Thymus (tissue), 11 donors: ENCODE data around the gene TBC1D8. TPM values are rescaled to one million over a fixed set of nuclear protein-coding genes. Genes with fewer than 3 reads are reported as not detected.

Experiments used
- DNase-seq, 9 donors: peaks; one replicate each; pipeline ENCODE4 v3.0.0-alpha.2; 2013; ENCODE audit warnings: low spot score in 9 of 9, low read depth in 6 of 9, missing footprints in 1 of 9
- H3K27ac ChIP-seq, 2 donors: one replicate each; pipeline ENCODE4 v1.5.1; 2013; ENCODE audit warnings: control low read depth in 1 of 2, low read depth in 1 of 2, low read length in 1 of 2, mild to moderate bottlenecking in 1 of 2, moderate library complexity in 1 of 2
- H3K27me3 ChIP-seq, 2 donors: one replicate each; pipeline ENCODE4 v1.5.1; 2013; ENCODE audit warnings: low read length in 1 of 2; ENCODE audit not compliant: control insufficient read depth in 2 of 2, insufficient read depth in 1 of 2
- H3K36me3 ChIP-seq, 2 donors: one replicate each; pipeline ENCODE4 v1.5.1; 2013; ENCODE audit warnings: low read length in 1 of 2, mild to moderate bottlenecking in 1 of 2, moderate library complexity in 1 of 2; ENCODE audit not compliant: control insufficient read depth in 2 of 2, insufficient read depth in 2 of 2
- H3K4me1 ChIP-seq, 2 donors: one replicate each; pipeline ENCODE4 v1.5.1; 2013; ENCODE audit warnings: low read length in 2 of 2; ENCODE audit not compliant: control insufficient read depth in 2 of 2, insufficient read depth in 2 of 2
- H3K4me3 ChIP-seq, 2 donors: one replicate each; pipeline ENCODE4 v1.5.1; 2013; ENCODE audit warnings: low read length in 2 of 2, control low read depth in 1 of 2, mild to moderate bottlenecking in 1 of 2
- H3K9me3 ChIP-seq, 2 donors: one replicate each; pipeline ENCODE4 v1.5.1; 2013; ENCODE audit warnings: low read length in 1 of 2, mild to moderate bottlenecking in 1 of 2; ENCODE audit not compliant: control insufficient read depth in 2 of 2, insufficient read depth in 1 of 2
- WGBS: extraction: QIAGEN DNeasy Blood & Tissue Kit; methylation state at CpG from one replicate; pipeline ENCODE4 v1.1.7; 2013; 5-methylcytosine and 5-hydroxymethylcytosine counted together
- polyA plus RNA-seq: library from polyadenylated mRNA; stranded (reverse); fragments of 200-250 nt; gene quantifications from one replicate; pipeline ENCODE4 v1.2.3, GENCODE V29; 2013
- total RNA-seq: library from RNA; stranded (reverse); fragments of 120-200 nt; gene quantifications from one replicate; pipeline ENCODE4 v1.2.4, GENCODE V29; 2013
- donor health status: healthy.

TBC1D8 gene
- total and polyA plus RNA-seq, 2 donors = 7.7 to 16.5 TPM

GRCh38 chr2:101007415-101008345, 143.5 kb downstream of the TBC1D8 start:
- Histone ChIP-seq H3K27me3 (no peaks in the 10 kb centered on the region), H3K27ac (no peak overlapping the region), H3K36me3 (peaks cover 55 to 74% of the 10 kb centered on the region in 2 donors)

GRCh38 chr2:101006065-101006715, 145.0 kb downstream of the TBC1D8 start:
- Histone ChIP-seq H3K4me1 (peaks cover 4 to 28% of the 10 kb centered on the region in 2 donors), H3K36me3 (peaks cover 52 to 71% of the 10 kb centered on the region in 2 donors), H3K4me3 (no peak overlapping the region), H3K27me3 (no peaks in the 10 kb centered on the region), H3K9me3 (no peaks in the 10 kb centered on the region), H3K27ac (no peak overlapping the region)
- WGBS = 84% methylated on average over 4 of the region's 4 CpGs
- no peak for DNase-seq

More at GRCh38 chr2:101007415-101008345, 143.5 kb downstream of the TBC1D8 start:
- peaks cover 4 to 22% of the 10 kb centered on the region in 2 donors for H3K4me1 ChIP-seq
- no peak overlapping the region for H3K4me3 ChIP-seq
- DNase-seq = no peak
- WGBS = 94% methylated on average over 11 of the region's 11 CpGs
- H3K9me3 ChIP-seq = no peaks in the 10 kb centered on the region

- 93% methylated on average over 12 of the region's 12 CpGs for WGBS
- Histone ChIP-seq H3K4me3 (no peak overlapping the region), H3K27me3 (no peaks in the 10 kb centered on the region), H3K4me1 (peaks cover 4 to 28% of the 10 kb centered on the region in 2 donors), H3K9me3 (no peaks in the 10 kb centered on the region), H3K27ac (no peak overlapping the region), H3K36me3 (peaks cover 48 to 59% of the 10 kb centered on the region in 2 donors)
- DNase-seq = no peak
These were observed 146.4 kb downstream of the TBC1D8 start for GRCh38 chr2:101004620-101005325.

GRCh38 chr2:101003278-101003775, 147.9 kb downstream of the TBC1D8 start:
- Histone ChIP-seq H3K9me3 (no peaks in the 10 kb centered on the region), H3K27ac (no peak overlapping the region), H3K27me3 (peaks cover 0 to 3% of the 10 kb centered on the region in 2 donors), H3K4me3 (peak overlapping the region; percentile 80 to 98), H3K36me3 (peaks cover 42 to 50% of the 10 kb centered on the region in 2 donors), H3K4me1 (peaks cover 4 to 28% of the 10 kb centered on the region in 2 donors)
- peak in 1 of 9 donors; percentile 28 for DNase-seq
- 80% methylated on average over 12 of the region's 12 CpGs for WGBS

- Histone ChIP-seq H3K4me3 (peak overlapping the region; percentile 80 to 98), H3K4me1 (peaks cover 4 to 28% of the 10 kb centered on the region in 2 donors), H3K36me3 (peaks cover 37 to 44% of the 10 kb centered on the region in 2 donors), H3K27me3 (peaks cover 0 to 3% of the 10 kb centered on the region in 2 donors), H3K27ac (peak overlapping the region; percentile 86), H3K9me3 (no peaks in the 10 kb centered on the region)
- WGBS = 4% methylated on average over 26 of the region's 26 CpGs
- DNase-seq = no peak
These were observed 148.5 kb downstream of the TBC1D8 start for GRCh38 chr2:101002562-101003277.

- Histone ChIP-seq H3K4me3 (peak within 1 kb of the TSS; percentile 80 to 98), H3K27me3 (peaks cover 0 to 3% of the 10 kb centered on the region in 2 donors), H3K9me3 (no peaks in the 10 kb centered on the region), H3K4me1 (peaks cover 4 to 28% of the 10 kb centered on the region in 2 donors), H3K27ac (peak within 1 kb of the TSS; percentile 86), H3K36me3 (peaks cover 30 to 36% of the 10 kb centered on the region in 2 donors)
- WGBS = 11% methylated on average over 59 of the region's 59 CpGs
- peak; percentile 90 to 98 (median 95) for DNase-seq
These were observed 149.3 kb downstream of the TBC1D8 start, which contains the start of gene RPL31 for GRCh38 chr2:101001691-101002561. TSS of gene RPL31 (plus strand) at chr2:101002289. CDS start at chr2:101002702, 413 bp downstream.

- 95% methylated on average over 2 of the region's 2 CpGs for WGBS
These were observed 151.2 kb downstream of the TBC1D8 start for GRCh38 chr2:100999995-101000394.

More at GRCh38 chr2:100999995-101000394, 151.2 kb downstream of the TBC1D8 start:
- no peak for DNase-seq
- peaks cover 15 to 17% of the 10 kb centered on the region in 2 donors for H3K36me3 ChIP-seq
- H3K4me1 ChIP-seq = peaks cover 4 to 27% of the 10 kb centered on the region in 2 donors
- peaks cover 0 to 3% of the 10 kb centered on the region in 2 donors for H3K27me3 ChIP-seq
- H3K9me3 ChIP-seq = no peaks in the 10 kb centered on the region
- no peak overlapping the region for H3K27ac ChIP-seq
- no peak overlapping the region for H3K4me3 ChIP-seq
